HEK293T (cell line): Measurements from ENCODE around the gene KRTCAP2.

Source experiments
- CTCF ChIA-PET: fragments of 350-600 bp; formaldehyde crosslinking; extraction: SDS; loops from one replicate; lab custom pipeline; 2021; ENCODE audit warnings: antibody characterized with exemption, inconsistent platforms; lab: Yijun Ruan, JAX
- POLR2A ChIA-PET: fragments of 350-600 bp; formaldehyde crosslinking; extraction: SDS; loops from one replicate; lab custom pipeline; 2020; ENCODE audit warnings: antibody characterized with exemption, inconsistent platforms; lab: Yijun Ruan, JAX
- DNase-seq: peaks from one replicate; pipeline ENCODE4 v3.0.0; 2012; ENCODE audit warnings: mixed read lengths; ENCODE audit errors: extremely low spot score
- ARNT ChIP-seq: fragments of 450-650 bp; IDR thresholded peaks from 2 replicates; pipeline ENCODE4 v1.6.1; 2017; ENCODE audit warnings: mild to moderate bottlenecking
- BHLHE40 ChIP-seq: fragments of 450-650 bp; IDR thresholded peaks from 2 replicates; pipeline ENCODE4 v1.6.1; 2016; ENCODE audit warnings: mild to moderate bottlenecking, moderate library complexity, borderline replicate concordance
- CTBP1 ChIP-seq: fragments of 450-650 bp; IDR thresholded peaks from 2 replicates; pipeline ENCODE4 v1.6.1; 2016; ENCODE audit warnings: borderline replicate concordance
- ELF4 ChIP-seq: fragments of 450-650 bp; IDR thresholded peaks from 2 replicates; pipeline ENCODE4 v1.6.1; 2017; ENCODE audit warnings: antibody characterized with exemption
- FOXA1 ChIP-seq: fragments of 450-650 bp; IDR thresholded peaks from 2 replicates; pipeline ENCODE4 v1.6.1; 2016; ENCODE audit warnings: mild to moderate bottlenecking
- FOXK2 ChIP-seq: fragments of 450-650 bp; IDR thresholded peaks from 2 replicates; pipeline ENCODE4 v1.6.1; 2016; ENCODE audit warnings: mild to moderate bottlenecking
- FOXM1 ChIP-seq: fragments of 450-650 bp; IDR thresholded peaks from 2 replicates; pipeline ENCODE4 v1.6.1; 2017; ENCODE audit warnings: mild to moderate bottlenecking, borderline replicate concordance
- HDGF ChIP-seq: fragments of 450-650 bp; IDR thresholded peaks from 2 replicates; pipeline ENCODE4 v1.6.1; 2017; ENCODE audit warnings: antibody characterized with exemption, borderline replicate concordance
- L3MBTL2 ChIP-seq: fragments of 450-650 bp; conservative IDR thresholded peaks from 2 replicates; pipeline ENCODE4 v1.6.1; 2016; ENCODE audit warnings: mild to moderate bottlenecking
- LEF1 ChIP-seq: fragments of 450-650 bp; IDR thresholded peaks from 2 replicates; pipeline ENCODE4 v1.6.1; 2017; ENCODE audit warnings: mild to moderate bottlenecking, borderline replicate concordance
- NFRKB ChIP-seq: fragments of 450-650 bp; IDR thresholded peaks from 2 replicates; pipeline ENCODE4 v1.6.1; 2016; ENCODE audit warnings: mild to moderate bottlenecking, moderate library complexity
- PKNOX1 ChIP-seq: fragments of 450-650 bp; IDR thresholded peaks from 2 replicates; pipeline ENCODE4 v1.6.1; 2016
- SP1 ChIP-seq: fragments of 450-650 bp; IDR thresholded peaks from 2 replicates; pipeline ENCODE4 v1.6.1; 2017
- SUZ12 ChIP-seq: fragments of 450-650 bp; IDR thresholded peaks from 2 replicates; pipeline ENCODE4 v1.6.1; 2016; ENCODE audit warnings: mild to moderate bottlenecking
- TARDBP ChIP-seq: fragments of 450-650 bp; IDR thresholded peaks from 2 replicates; pipeline ENCODE4 v1.6.1; 2016
- ZNF384 ChIP-seq: fragments of 450-650 bp; IDR thresholded peaks from 2 replicates; pipeline ENCODE4 v1.6.1; 2016

KRTCAP2 gene

GRCh38 chr1:155184351-155184811 is 11.3 kb upstream of the KRTCAP2 start:
- ChIA-PET CTCF (interaction anchor here (1.0 to 1.9 kb wide), 2 partner anchors 9 to 11 kb away, joined by 3 to 7 read pairs; partner anchors contain the start of gene KRTCAP2), POLR2A (interaction anchor here (1.3 kb wide), 2 partner anchors 9 to 10 kb away, joined by 7 to 11 read pairs; no protein-coding TSS in a partner anchor)
- DNase-seq = no peak
- TF ChIP-seq ZNF384 (no peak), TARDBP (no peak), HDGF (no peak), FOXK2 (no peak), FOXA1 (no peak), ARNT (no peak), LEF1 (no peak), SUZ12 (no peak), SP1 (no peak), L3MBTL2 (no peak), FOXM1 (no peak), PKNOX1 (no peak), BHLHE40 (no peak), ELF4 (no peak), NFRKB (no peak), CTBP1 (no peak)

GRCh38 chr1:155183775-155184221 is 10.7 kb upstream of the KRTCAP2 start:
- ChIA-PET POLR2A (interaction anchor here (0.9 to 1.3 kb wide), 2 partner anchors 10 to 11 kb away, joined by 8 to 11 read pairs; partner anchors contain the start of gene KRTCAP2), CTCF (interaction anchor here (1.0 to 1.9 kb wide), 2 partner anchors 10 to 11 kb away, joined by 3 to 7 read pairs; partner anchors contain the start of gene KRTCAP2)
- TF ChIP-seq CTBP1 (no peak), HDGF (no peak), L3MBTL2 (no peak), FOXK2 (no peak), SP1 (no peak), PKNOX1 (no peak), ARNT (no peak), BHLHE40 (no peak), FOXM1 (no peak), FOXA1 (no peak), SUZ12 (no peak), ZNF384 (no peak), TARDBP (no peak), ELF4 (no peak), NFRKB (no peak), LEF1 (no peak)
- no peak for DNase-seq

DNA sequence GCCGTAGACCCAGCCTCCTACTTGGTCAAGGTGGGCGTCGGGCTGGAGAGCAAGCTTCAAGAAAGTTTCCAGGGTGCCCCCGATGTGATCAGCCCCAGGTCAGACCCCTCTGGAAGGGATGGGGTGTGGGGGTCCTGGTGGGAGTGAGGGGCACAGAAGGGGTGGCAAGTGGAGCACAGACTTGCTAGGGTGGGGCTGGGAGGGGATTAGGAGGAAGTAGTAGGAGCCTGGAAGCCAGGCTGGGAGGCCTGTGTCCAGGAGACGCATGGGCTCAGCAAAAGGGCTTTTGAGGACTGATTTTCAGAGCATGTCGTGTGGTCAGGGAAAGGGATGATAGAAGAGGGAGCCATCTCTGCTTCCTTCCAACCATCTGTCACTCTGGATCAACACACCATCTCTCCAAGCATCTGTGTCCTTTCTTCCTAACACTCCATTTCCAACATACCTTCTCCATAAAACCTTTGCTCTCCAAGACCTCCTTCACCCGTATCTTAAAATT is 9.0 kb upstream of the KRTCAP2 start:
- DNase-seq = no peak
- ChIA-PET CTCF (interaction anchor here (0.6 kb wide), 1 partner anchor 120 kb away, joined by 3 read pairs; no protein-coding TSS in a partner anchor), POLR2A (no interaction called here)
- no peak for TF ChIP-seq ELF4
- TF ChIP-seq ZNF384 = no peak
- TF ChIP-seq ARNT = no peak
- TF ChIP-seq LEF1 = no peak
- no peak for TF ChIP-seq FOXM1
- TF ChIP-seq PKNOX1 = no peak
- TF ChIP-seq SP1 = no peak
- TF ChIP-seq BHLHE40 = no peak
- no peak for TF ChIP-seq TARDBP
- TF ChIP-seq L3MBTL2 = no peak
- TF ChIP-seq HDGF = no peak
- no peak for TF ChIP-seq FOXK2
- TF ChIP-seq SUZ12 = no peak
- TF ChIP-seq NFRKB = no peak

DNA sequence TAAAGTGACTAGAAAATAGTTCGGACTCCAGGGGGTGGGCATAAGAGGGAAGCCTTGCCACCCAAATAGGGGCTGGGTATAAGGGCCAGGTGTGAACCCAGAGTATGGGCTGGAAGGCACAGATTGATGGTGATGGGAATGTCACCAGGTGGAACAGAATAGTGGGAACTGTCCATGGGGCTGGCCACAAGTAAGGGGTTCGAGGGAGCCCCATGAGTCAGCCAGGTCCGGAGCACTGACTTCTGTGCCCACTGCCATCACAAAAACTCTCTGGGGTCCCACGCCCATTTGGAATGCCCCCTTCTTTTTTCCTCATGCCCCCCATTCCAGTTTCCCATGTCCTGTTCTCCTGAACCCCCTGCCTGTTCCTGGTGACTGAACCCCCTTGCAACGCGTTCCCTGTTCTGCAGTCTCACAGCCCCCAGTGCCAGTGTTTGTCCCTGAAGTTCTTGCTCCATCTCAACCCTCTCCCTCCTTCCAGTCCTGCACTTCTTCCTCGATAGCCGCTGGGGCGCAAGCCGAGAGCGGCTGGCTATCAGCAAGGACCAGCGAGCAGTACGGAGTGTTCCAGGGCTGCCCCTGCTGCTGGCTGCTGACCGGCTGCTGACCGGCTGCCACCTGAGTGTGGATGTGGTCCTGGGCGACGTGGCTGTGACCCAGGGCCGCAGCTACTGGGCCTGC is 8.4 kb upstream of the KRTCAP2 start:
- CTCF ChIA-PET = interaction anchor here (0.6 kb wide), 1 partner anchor 120 kb away, joined by 3 read pairs; no protein-coding TSS in a partner anchor
- no peak for TF ChIP-seq ELF4
- no peak for TF ChIP-seq ARNT
- TF ChIP-seq BHLHE40 = no peak
- TF ChIP-seq TARDBP = no peak
- TF ChIP-seq ZNF384 = no peak
- TF ChIP-seq NFRKB = no peak
- TF ChIP-seq SP1 = no peak
- no peak for TF ChIP-seq LEF1
- no peak for TF ChIP-seq FOXM1
- no peak for TF ChIP-seq HDGF
- no peak for TF ChIP-seq FOXK2
- no peak for TF ChIP-seq FOXA1
- TF ChIP-seq PKNOX1 = no peak
- TF ChIP-seq L3MBTL2 = no peak
- TF ChIP-seq SUZ12 = no peak
- no peak for TF ChIP-seq CTBP1
- POLR2A ChIA-PET = interaction anchor here (1.0 kb wide), 1 partner anchor 12 kb away, joined by 4 read pairs; no protein-coding TSS in a partner anchor
- no peak for DNase-seq
